HG03571 (cell line): ENCODE data around the gene TNFAIP2.

Experiments used
- ATAC-seq: cut with Tn5 transposase; IDR thresholded peaks from one replicate; pipeline ENCODE4 v1.9.1; 2021; ENCODE audit not compliant: unreplicated experiment

The TNFAIP2 gene

GRCh38 chr14:103133210-103134140 is 10.2 kb downstream of the TNFAIP2 start:
- no peak for ATAC-seq

GRCh38 chr14:103134405-103134804 is 11.1 kb downstream of the TNFAIP2 start:
- no peak for ATAC-seq

- no peak for ATAC-seq
Measured at GRCh38 chr14:103134919-103135318, 11.7 kb downstream of the TNFAIP2 start.

GRCh38 chr14:103135333-103136260 is 12.3 kb downstream of the TNFAIP2 start:
- ATAC-seq = no peak

GRCh38 chr14:103136388-103137271 is 13.4 kb downstream of the TNFAIP2 start:
- ATAC-seq = no peak

- no peak for ATAC-seq
Measured at GRCh38 chr14:103137689-103138300, 14.5 kb downstream of the TNFAIP2 start.

- no peak for ATAC-seq
Measured at GRCh38 chr14:103138301-103139131, 15.3 kb downstream of the TNFAIP2 start.

- no peak for ATAC-seq
Measured at GRCh38 chr14:103139132-103140025, 16.1 kb downstream of the TNFAIP2 start.

- ATAC-seq = peak; percentile 71
Measured at GRCh38 chr14:103140316-103141109, 17.3 kb downstream of the TNFAIP2 start.

- no peak for ATAC-seq
Measured at GRCh38 chr14:103141117-103141796, 18.0 kb downstream of the TNFAIP2 start.

GRCh38 chr14:103142026-103142425 is 18.8 kb downstream of the TNFAIP2 start:
- ATAC-seq = no peak

GRCh38 chr14:103142721-103143302 is 19.6 kb downstream of the TNFAIP2 start:
- no peak for ATAC-seq

- no peak for ATAC-seq
Measured at GRCh38 chr14:103143506-103143905, 20.2 kb downstream of the TNFAIP2 start.

GRCh38 chr14:103144085-103144484 is 20.8 kb downstream of the TNFAIP2 start:
- no peak for ATAC-seq

GRCh38 chr14:103146141-103146709 is 23.0 kb downstream of the TNFAIP2 start:
- ATAC-seq = no peak
